K562 (cell line): ENCODE data around the gene FOSL1. TPM values are rescaled to one million over a fixed set of nuclear protein-coding genes. Genes with fewer than 3 reads are reported as not detected.
A peak's percentile ranks its signal among the peaks of the same experiment; 100 is the strongest.

Source experiments
- ATAC-seq: fragments of 200-7000 bp; cut with Tn5 transposase; 3 replicates; pipeline ENCODE4 v1.9.1; 2020; ENCODE audit warnings: moderate library complexity
- BruUV-seq: library from RNA; stranded (reverse); fragments of 400-500 nt; replicated peaks from 2 replicates; lab custom pipeline; 2021; lab: Mats Ljungman, UMichigan
- CTCF ChIA-PET: fragments of 300-600 bp; formaldehyde crosslinking; extraction: SDS; loops from one replicate; lab custom pipeline; 2021; ENCODE audit warnings: low intra/inter-chr PET ratio; lab: Yijun Ruan, JAX
- POLR2A ChIA-PET: fragments of 300-600, 350-650 bp; sonication (Branson Sonifier 250); formaldehyde crosslinking; extraction: SDS; loops from one replicate; lab custom pipeline; 2021; ENCODE audit warnings: antibody characterized with exemption, inconsistent platforms; lab: Yijun Ruan, JAX
- DNase-seq, 4 experiments: peaks; one replicate each; pipeline versions ENCODE4 v3.0.0 to v3.0.0-alpha.2; 2011 to 2018; ENCODE audit warnings: low spot score in 3 of 4, mixed read lengths in 3 of 4; ENCODE audit errors: extremely low read depth in 1 of 4
- FAIRE-seq: peaks from 2 replicates; lab custom pipeline; 2011; peaks lifted over from hg19 to GRCh38; lab: Jason Lieb, UNC
- H2AFZ ChIP-seq: 2 replicates; pipeline ENCODE4 v1.6.0; 2011; ENCODE audit warnings: low read depth, low read length, control low read depth, inconsistent platforms
- H3K27ac ChIP-seq: fragments of 200-600 bp; 3 replicates; pipeline ENCODE4 v1.8.0; 2011; ENCODE audit warnings: low read depth, mild to moderate bottlenecking, control low read depth, inconsistent platforms, low read length, moderate library complexity, mixed read lengths; ENCODE audit errors: extremely low read depth
- H3K27me3 ChIP-seq, 2 experiments: fragments of 300-600 bp in 1 of 2; 2 replicates in 1 of 2; 3 replicates in 1 of 2; pipeline versions ENCODE4 v1.6.0 to v1.8.0; 2011; ENCODE audit warnings: inconsistent platforms in 2 of 2, low read length in 2 of 2, mild to moderate bottlenecking in 1 of 2, mixed read lengths in 1 of 2, moderate library complexity in 1 of 2; ENCODE audit not compliant: control insufficient read depth in 2 of 2, insufficient read depth in 2 of 2
- H3K36me3 ChIP-seq: fragments of 300-600 bp; 3 replicates; pipeline ENCODE4 v1.8.0; 2011; ENCODE audit warnings: mild to moderate bottlenecking, low read length, inconsistent platforms; ENCODE audit not compliant: control insufficient read depth, insufficient read depth
- H3K4me1 ChIP-seq, 2 experiments: fragments of 200-600 bp in 1 of 2; replicated peaks in 1 of 2; 2 replicates in 1 of 2; 3 replicates in 1 of 2; pipeline versions ENCODE4 v1.5.1 to v1.8.0; 2011; ENCODE audit warnings: inconsistent platforms in 2 of 2, low read length in 2 of 2, mild to moderate bottlenecking in 1 of 2, mixed read lengths in 1 of 2, moderate library complexity in 1 of 2; ENCODE audit not compliant: control insufficient read depth in 2 of 2, insufficient read depth in 2 of 2
- H3K4me2 ChIP-seq: 2 replicates; pipeline ENCODE4 v1.6.1; 2011; ENCODE audit warnings: low read length, control low read depth, inconsistent platforms, mixed read lengths; ENCODE audit not compliant: insufficient read depth
- H3K4me3 ChIP-seq: fragments of 200-600 bp; sonication (generic), shearing (Covaris generic); 2 replicates; pipeline ENCODE4 v1.5.1; 2016; ENCODE audit warnings: control low read depth, inconsistent platforms
- H3K79me2 ChIP-seq: fragments of 200-600 bp; 3 replicates; pipeline ENCODE4 v1.8.0; 2011; ENCODE audit warnings: low read length, inconsistent platforms; ENCODE audit not compliant: control insufficient read depth, insufficient read depth
- H3K9ac ChIP-seq, 2 experiments: 2 replicates each; pipeline versions ENCODE4 v1.6.0 to v1.6.1; 2011; ENCODE audit warnings: low read depth in 2 of 2, low read length in 2 of 2, control low read depth in 1 of 2, inconsistent platforms in 1 of 2, mild to moderate bottlenecking in 1 of 2, mixed read lengths in 1 of 2; ENCODE audit not compliant: insufficient read depth in 1 of 2
- H3K9me1 ChIP-seq: one replicate; pipeline ENCODE4 v1.6.0; 2011; ENCODE audit warnings: inconsistent platforms, mild to moderate bottlenecking, low read length, moderate library complexity; ENCODE audit not compliant: control insufficient read depth, insufficient read depth
- H3K9me3 ChIP-seq: replicated peaks from 2 replicates; pipeline ENCODE4 v1.5.1; 2011; ENCODE audit warnings: low read depth, low read length, inconsistent platforms; ENCODE audit not compliant: control insufficient read depth, insufficient read depth
- H4K20me1 ChIP-seq: replicated peaks from 2 replicates; pipeline ENCODE4 v1.6.1; 2011; ENCODE audit warnings: low read length, inconsistent platforms, mixed read lengths; ENCODE audit not compliant: control insufficient read depth, insufficient read depth
- ARID1B ChIP-seq: fragments of 450-650 bp; IDR thresholded peaks from 2 replicates; pipeline ENCODE4 v1.6.1; 2016; ENCODE audit warnings: antibody characterized with exemption, mild to moderate bottlenecking, inconsistent platforms
- GTF2F1 ChIP-seq: IDR thresholded peaks from 2 replicates; pipeline ENCODE4 v1.6.1; 2011; ENCODE audit warnings: low read depth, low read length, improper control_type of control experiment
- MCM2 ChIP-seq: fragments of 450-650 bp; IDR thresholded peaks from 2 replicates; pipeline ENCODE4 v1.6.1; 2017; ENCODE audit warnings: low read depth, mild to moderate bottlenecking
- MEIS2 ChIP-seq: fragments of 450-650 bp; IDR thresholded peaks from 2 replicates; pipeline ENCODE4 v1.6.1; 2014; ENCODE audit warnings: mild to moderate bottlenecking; ENCODE audit not compliant: partially characterized antibody
- ZBED1 ChIP-seq: IDR thresholded peaks from 2 replicates; pipeline ENCODE4 v1.6.1; 2014
- ZNF316 ChIP-seq: fragments of 450-650 bp; IDR thresholded peaks from 2 replicates; pipeline ENCODE4 v1.6.1; 2016
- WGBS: fragments of 100-300 bp; shearing (Covaris generic); methylation state at CpG from one replicate; pipeline ENCODE4 v1.1.6; 2016; ENCODE audit warnings: low coverage, mixed read lengths; ENCODE audit not compliant: insufficient coverage; ENCODE audit errors: missing lambda C conversion rate; 5-methylcytosine and 5-hydroxymethylcytosine counted together
- in situ Hi-C: fragments of 300-500 bp; cut with MboI; formaldehyde crosslinking; loops from 4 replicates; pipeline ENCODE4 v1.15.0; 2018; ENCODE audit warnings: inconsistent platforms, mixed read lengths
- intact Hi-C: fragments of 100-400 bp; cut with micrococcal nuclease; formaldehyde crosslinking; loops from 2 replicates; pipeline ENCODE4 v1.14.2; 2022
- polyA plus RNA-seq, 8 experiments: library from polyadenylated mRNA; depleted of rRNA in 4 of 8; stranded (reverse) in 5 of 8; unstranded in 3 of 8; fragments of >200 nt; fragmentation: Nextera tagmentation in 2 of 8; fragmentation: Illumina TruSeq in 1 of 8; extraction: Ambion mirVana in 2 of 8; extraction: Trizol in 1 of 8; gene quantifications; 2 replicates each; pipeline versions ENCODE4 v1.2.1 to v1.2.3, GENCODE V29; 2011 to 2014; ENCODE audit warnings: inconsistent platforms in 1 of 8, missing spikeins in 1 of 8
- total RNA-seq, 7 experiments: library from RNA; depleted of rRNA in 6 of 7; stranded (reverse); fragments of >200 nt in 6 of 7; fragmentation: Illumina TruSeq in 2 of 7; extraction: Trizol in 2 of 7; gene quantifications; 2 replicates each; pipeline versions ENCODE4 v1.2.1 to v1.2.3, GENCODE V29; 2011 to 2021; ENCODE audit warnings: low replicate concordance in 1 of 7
- TF ChIP-seq, protein P1 (sequence below): fragments of 450-650 bp; IDR thresholded peaks from 2 replicates; pipeline ENCODE4 v1.7.0; 2016; ENCODE audit warnings: borderline replicate concordance

The FOSL1 gene
- total and polyA plus RNA-seq, 9 of the 15 experiments (the other 6 are each of a cell fraction or from before 2014, with no cell fraction given) = 3.5 to 39.6 (median 10.0) TPM

DNA sequence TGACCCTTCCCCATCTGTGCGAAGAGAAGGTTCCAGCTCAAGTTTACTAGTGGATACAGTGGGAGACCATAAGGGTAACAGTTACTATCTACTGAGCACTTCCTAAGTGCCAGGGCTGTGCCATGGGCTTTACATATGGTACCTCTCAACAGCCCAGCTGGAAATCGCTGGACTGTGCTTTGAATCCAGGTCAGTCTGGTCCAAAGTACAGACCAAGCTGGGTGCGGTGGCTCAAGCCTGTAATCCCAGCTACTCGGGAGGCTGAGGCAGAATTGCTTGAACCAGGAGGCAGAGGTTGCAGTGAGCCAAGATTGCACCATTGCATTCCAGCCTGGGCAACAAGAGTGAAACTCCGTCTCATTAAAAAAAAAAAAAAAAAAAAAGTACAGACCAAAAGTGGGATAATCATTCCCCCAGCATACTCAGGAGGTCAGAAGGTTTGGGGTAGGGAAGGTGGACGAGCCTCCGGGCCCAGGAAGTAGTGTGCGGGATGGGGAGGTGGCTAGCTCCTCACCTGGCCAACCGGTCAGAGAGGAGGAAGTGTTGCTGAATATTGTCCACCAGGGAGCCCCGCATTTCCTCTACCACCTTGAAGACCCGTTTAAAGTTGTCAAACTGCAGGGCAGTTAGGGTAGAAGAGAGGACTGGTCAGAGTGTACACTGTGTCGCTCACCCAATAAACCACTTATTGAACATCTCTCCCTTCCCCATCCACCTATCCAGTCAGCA is 14.2 kb downstream of the FOSL1 start:
- WGBS = 80% methylated on average over 10 of the region's 12 CpGs
- ChIA-PET POLR2A (interaction anchor here (0.7 to 14.4 kb wide), 7 partner anchors 9 to 222 kb away, joined by 3 to 147 read pairs (median 10); partner anchors contain the start of genes CFL1, FOSL1, MUS81 and RNASEH2C), CTCF (interaction anchor here (0.5 to 1.4 kb wide), 3 partner anchors 11 to 260 kb away, joined by 3 to 5 read pairs (median 4); partner anchors contain the start of gene MUS81)
- TF ChIP-seq ZBED1 (no peak), MEIS2 (no peak), ARID1B (no peak), GTF2F1 (no peak), MCM2 (no peak), ZNF316 (peak; percentile 42; the same call in 1 of the 2 replicates)
- TF ChIP-seq, protein P1, sequence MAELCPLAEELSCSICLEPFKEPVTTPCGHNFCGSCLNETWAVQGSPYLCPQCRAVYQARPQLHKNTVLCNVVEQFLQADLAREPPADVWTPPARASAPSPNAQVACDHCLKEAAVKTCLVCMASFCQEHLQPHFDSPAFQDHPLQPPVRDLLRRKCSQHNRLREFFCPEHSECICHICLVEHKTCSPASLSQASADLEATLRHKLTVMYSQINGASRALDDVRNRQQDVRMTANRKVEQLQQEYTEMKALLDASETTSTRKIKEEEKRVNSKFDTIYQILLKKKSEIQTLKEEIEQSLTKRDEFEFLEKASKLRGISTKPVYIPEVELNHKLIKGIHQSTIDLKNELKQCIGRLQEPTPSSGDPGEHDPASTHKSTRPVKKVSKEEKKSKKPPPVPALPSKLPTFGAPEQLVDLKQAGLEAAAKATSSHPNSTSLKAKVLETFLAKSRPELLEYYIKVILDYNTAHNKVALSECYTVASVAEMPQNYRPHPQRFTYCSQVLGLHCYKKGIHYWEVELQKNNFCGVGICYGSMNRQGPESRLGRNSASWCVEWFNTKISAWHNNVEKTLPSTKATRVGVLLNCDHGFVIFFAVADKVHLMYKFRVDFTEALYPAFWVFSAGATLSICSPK = no peak
- DNase-seq = no peak
- Histone ChIP-seq H4K20me1 (peaks cover 3% of the 10 kb centered on the region; the same call in 1 of the 2 replicates), H3K9me3 (no peaks in the 10 kb centered on the region), H2AFZ (no peak overlapping the region), H3K36me3 (peaks cover 50% of the 10 kb centered on the region), H3K27ac (no peak overlapping the region), H3K4me2 (no peak overlapping the region), H3K79me2 (peaks cover 23% of the 10 kb centered on the region), H3K4me3 (no peak overlapping the region), H3K9me1 (no peaks in the 10 kb centered on the region), H3K4me1 (peaks cover 15 to 51% of the 10 kb centered on the region in 2 experiments), H3K27me3 (no peaks in the 10 kb centered on the region), H3K9ac (no peak overlapping the region)
- no peak for FAIRE-seq
- no TSS peak for BruUV-seq
- ATAC-seq = no peak
- in situ Hi-C loops = no loop called here
- intact Hi-C loops = loop anchor here (5.0 kb wide), 2 partner anchors 104 to 174 kb away; partner anchors contain the start of genes AP5B1 and KAT5
